NCI-H2107 treated with DMSO at 0.1 percent for 48 hours (cell line): ENCODE measurements around the gene TMEM91.

Source experiments
- DNase-seq: peaks from one replicate; lab custom pipeline; 2025; ENCODE audit not compliant: unreplicated experiment; lab: John Stamatoyannopoulos, UW

The TMEM91 gene

GRCh38 chr19:41427647-41428480 lies 51.5 kb downstream of the TMEM91 start:
- DNase-seq, result peak; percentile 61

- no peak for DNase-seq
Observed at GRCh38 chr19:41428481-41428859, 52.1 kb downstream of the TMEM91 start.

- DNase-seq, result peak; percentile 15
Observed at GRCh38 chr19:41430922-41431321, 54.6 kb downstream of the TMEM91 start.

GRCh38 chr19:41431426-41432386 lies 55.4 kb downstream of the TMEM91 start:
- DNase-seq, result no peak

GRCh38 chr19:41433171-41433570 lies 56.8 kb downstream of the TMEM91 start:
- DNase-seq, result no peak
